SU-DHL-6 (cell line): ENCODE measurements around the gene TMEM127.
"Not testable (repeated sequence)": the region's sequence is repeated elsewhere in the genome, so short reads cannot be mapped to it uniquely, and the experiment has no call there.

Experiments
- H2AFZ ChIP-seq: fragments of 200-600 bp; sonication (generic); 2 replicates; pipeline ENCODE4 v1.6.1; 2014; ENCODE audit warnings: low read depth, mild to moderate bottlenecking, moderate library complexity, mixed read lengths, antibody characterized with exemption, low read length; ENCODE audit not compliant: severe bottlenecking
- H3F3A ChIP-seq: fragments of 200-600 bp; shearing (Covaris generic); 2 replicates; pipeline ENCODE4 v1.6.0; 2016; ENCODE audit warnings: antibody characterized with exemption, mild to moderate bottlenecking; ENCODE audit not compliant: insufficient read depth
- H3K27ac ChIP-seq: fragments of 200-600 bp; sonication (generic); 2 replicates; pipeline ENCODE4 v1.5.1; 2016; ENCODE audit warnings: low read depth, mild to moderate bottlenecking, low read length, moderate library complexity, mixed read lengths
- H3K27me3 ChIP-seq: fragments of 200-600 bp; sonication (generic), shearing (Covaris generic); 2 replicates; pipeline ENCODE4 v1.6.0; 2014; ENCODE audit warnings: mild to moderate bottlenecking, low read length
- H3K36me3 ChIP-seq: fragments of 200-600 bp; sonication (generic); 2 replicates; pipeline ENCODE4 v1.6.1; 2014; ENCODE audit warnings: mild to moderate bottlenecking, low read length, mixed read lengths
- H3K4me2 ChIP-seq: fragments of 300-600, 200-600 bp; shearing (Covaris generic), sonication (generic); 2 replicates; pipeline ENCODE4 v1.6.0; 2014; ENCODE audit warnings: low read length, low read depth, mild to moderate bottlenecking; ENCODE audit not compliant: poor library complexity, severe bottlenecking
- H3K4me3 ChIP-seq: fragments of 200-600 bp; sonication (generic); 2 replicates; pipeline ENCODE4 v1.5.1; 2014; ENCODE audit warnings: antibody characterized with exemption, low read length, mild to moderate bottlenecking, mixed read lengths; ENCODE audit not compliant: insufficient read depth, poor library complexity, severe bottlenecking
- H3K79me2 ChIP-seq: fragments of 200-600 bp; sonication (generic); 2 replicates; pipeline ENCODE4 v1.6.1; 2014; ENCODE audit warnings: mild to moderate bottlenecking, low read length, moderate library complexity; ENCODE audit not compliant: insufficient read depth
- H3K9ac ChIP-seq: fragments of 200-600 bp; sonication (generic); 2 replicates; pipeline ENCODE4 v1.7.0; 2014; ENCODE audit warnings: mild to moderate bottlenecking, low read length
- H3K9me2 ChIP-seq: fragments of 200-600 bp; sonication (generic); replicated peaks from 2 replicates; pipeline ENCODE4 v1.6.1; 2014; ENCODE audit warnings: low read length; ENCODE audit not compliant: insufficient read depth
- H3K9me3 ChIP-seq: fragments of 200-600 bp; sonication (generic); 2 replicates; pipeline ENCODE4 v1.6.1; 2014; ENCODE audit warnings: low read length, mixed read lengths; ENCODE audit not compliant: insufficient read depth
- H4K20me1 ChIP-seq: fragments of 200-600 bp; sonication (generic); 2 replicates; pipeline ENCODE4 v1.6.1; 2014; ENCODE audit warnings: low read depth, mild to moderate bottlenecking, antibody characterized with exemption, low read length, moderate library complexity, mixed read lengths
- CTCF ChIP-seq: fragments of 200-600 bp; sonication (generic); IDR thresholded peaks from one replicate; pipeline ENCODE4 v1.5.1; 2017; ENCODE audit warnings: antibody characterized with exemption, mild to moderate bottlenecking, low read length, moderate library complexity; ENCODE audit not compliant: insufficient read depth, poor library complexity, severe bottlenecking
- EZH2phosphoT487 ChIP-seq: fragments of 200-600 bp; sonication (generic), shearing (Covaris generic); conservative IDR thresholded peaks from 2 replicates; pipeline ENCODE4 v1.6.1; 2018; ENCODE audit warnings: mild to moderate bottlenecking, antibody characterized with exemption, low read length, moderate library complexity, mixed read lengths

Gene TMEM127

GRCh38 chr2:96225016-96225533 lies 40.7 kb downstream of the TMEM127 start:
- H3K4me2 ChIP-seq: peak overlapping the region; percentile 42
- no peaks in the 10 kb centered on the region for H4K20me1 ChIP-seq
- H3K79me2 ChIP-seq: no peaks in the 10 kb centered on the region
- H3K27ac ChIP-seq: peak overlapping the region; percentile 62
- TF ChIP-seq CTCF (no peak), EZH2phosphoT487 (no peak)
- H3F3A ChIP-seq: no peaks in the 10 kb centered on the region; the same call in 1 of the 2 replicates
- peak overlapping the region; percentile 17; the same call in 1 of the 2 replicates for H3K9ac ChIP-seq
- H3K9me3 ChIP-seq: no peaks in the 10 kb centered on the region
- H3K4me3 ChIP-seq: no peak overlapping the region
- no peaks in the 10 kb centered on the region for H3K27me3 ChIP-seq
- no peaks in the 10 kb centered on the region for H3K36me3 ChIP-seq
- H3K9me2 ChIP-seq: no peaks in the 10 kb centered on the region
- peak overlapping the region; percentile 18 for H2AFZ ChIP-seq

GRCh38 chr2:96221106-96221505 lies 44.7 kb downstream of the TMEM127 start:
- H4K20me1 ChIP-seq, H3K79me2 ChIP-seq, H3K4me2 ChIP-seq, H2AFZ ChIP-seq, H3K9me2 ChIP-seq, H3K27me3 ChIP-seq, H3K4me3 ChIP-seq, H3K9ac ChIP-seq, H3K27ac ChIP-seq, H3K36me3 ChIP-seq, H3F3A ChIP-seq, H3K9me3 ChIP-seq: not testable (repeated sequence)

GRCh38 chr2:96219959-96220358 lies 45.8 kb downstream of the TMEM127 start:
- not testable (repeated sequence) for H3F3A ChIP-seq, H3K79me2 ChIP-seq, H3K27ac ChIP-seq, H3K4me3 ChIP-seq, H3K9ac ChIP-seq, H3K4me2 ChIP-seq, H3K27me3 ChIP-seq, H2AFZ ChIP-seq, H3K9me3 ChIP-seq, H4K20me1 ChIP-seq, H3K9me2 ChIP-seq, H3K36me3 ChIP-seq

GRCh38 chr2:96218508-96219131 lies 47.2 kb downstream of the TMEM127 start:
- TF ChIP-seq EZH2phosphoT487: no peak
- no peak for TF ChIP-seq CTCF
- Histone ChIP-seq H3K9me3 (no peaks in the 10 kb centered on the region), H3K79me2 (no peaks in the 10 kb centered on the region), H3K4me2 (no peak overlapping the region), H4K20me1 (no peaks in the 10 kb centered on the region), H3K9me2 (no peaks in the 10 kb centered on the region), H3F3A (no peaks in the 10 kb centered on the region), H3K27me3 (no peaks in the 10 kb centered on the region), H3K9ac (no peak overlapping the region), H3K4me3 (no peak overlapping the region), H3K27ac (no peak overlapping the region), H3K36me3 (no peaks in the 10 kb centered on the region), H2AFZ (no peak overlapping the region)
